GM13977 (cell line): ENCODE measurements around the gene LBP.
"Not testable (repeated sequence)": the region's sequence is repeated elsewhere in the genome, so short reads cannot be mapped to it uniquely, and the experiment has no call there.

ENCODE experiments used
- DNase-seq: peaks from one replicate; pipeline ENCODE4 v3.0.0; 2012; ENCODE audit warnings: low spot score
- in situ Hi-C: fragments of 300-500 bp; cut with MboI; formaldehyde crosslinking; loops from one replicate; pipeline ENCODE4 v1.12.0; 2022; ENCODE audit warnings: low sequenced_read_pairs, low pct_unique_long_range_greater_than_20kb, mixed read lengths, inconsistent platforms; ENCODE audit not compliant: unreplicated experiment
- TF ChIP-seq, protein P1 (sequence below): IDR thresholded peaks from 2 replicates; pipeline ENCODE4 v1.5.1; 2012; ENCODE audit warnings: mild to moderate bottlenecking, control low read depth; ENCODE audit not compliant: insufficient read depth; ENCODE audit errors: extremely low read depth, missing control alignments

Gene LBP

DNA sequence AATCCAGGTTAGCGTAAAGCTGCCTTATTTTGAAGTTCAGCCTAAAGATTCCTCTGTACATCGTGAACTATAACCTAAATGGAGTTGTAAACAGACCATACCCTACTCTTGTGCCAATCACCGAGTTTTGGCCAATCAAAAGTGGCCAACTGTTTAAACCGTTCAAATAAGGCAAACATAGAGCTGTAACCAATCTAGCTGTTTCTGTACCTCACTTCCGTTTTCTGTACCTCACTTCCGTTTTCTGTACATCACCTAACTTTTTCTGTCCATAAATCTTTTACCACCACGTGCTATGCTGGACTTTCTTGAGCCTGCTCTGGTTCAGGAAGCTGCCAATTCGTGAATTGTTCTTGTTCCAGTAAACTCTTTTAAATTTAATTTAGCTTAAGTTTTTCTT lies 39.7 kb downstream of the LBP start:
- DNase-seq: no peak
- in situ Hi-C loops: no loop called here
- TF ChIP-seq, protein P1, sequence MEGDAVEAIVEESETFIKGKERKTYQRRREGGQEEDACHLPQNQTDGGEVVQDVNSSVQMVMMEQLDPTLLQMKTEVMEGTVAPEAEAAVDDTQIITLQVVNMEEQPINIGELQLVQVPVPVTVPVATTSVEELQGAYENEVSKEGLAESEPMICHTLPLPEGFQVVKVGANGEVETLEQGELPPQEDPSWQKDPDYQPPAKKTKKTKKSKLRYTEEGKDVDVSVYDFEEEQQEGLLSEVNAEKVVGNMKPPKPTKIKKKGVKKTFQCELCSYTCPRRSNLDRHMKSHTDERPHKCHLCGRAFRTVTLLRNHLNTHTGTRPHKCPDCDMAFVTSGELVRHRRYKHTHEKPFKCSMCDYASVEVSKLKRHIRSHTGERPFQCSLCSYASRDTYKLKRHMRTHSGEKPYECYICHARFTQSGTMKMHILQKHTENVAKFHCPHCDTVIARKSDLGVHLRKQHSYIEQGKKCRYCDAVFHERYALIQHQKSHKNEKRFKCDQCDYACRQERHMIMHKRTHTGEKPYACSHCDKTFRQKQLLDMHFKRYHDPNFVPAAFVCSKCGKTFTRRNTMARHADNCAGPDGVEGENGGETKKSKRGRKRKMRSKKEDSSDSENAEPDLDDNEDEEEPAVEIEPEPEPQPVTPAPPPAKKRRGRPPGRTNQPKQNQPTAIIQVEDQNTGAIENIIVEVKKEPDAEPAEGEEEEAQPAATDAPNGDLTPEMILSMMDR: no peak

DNA sequence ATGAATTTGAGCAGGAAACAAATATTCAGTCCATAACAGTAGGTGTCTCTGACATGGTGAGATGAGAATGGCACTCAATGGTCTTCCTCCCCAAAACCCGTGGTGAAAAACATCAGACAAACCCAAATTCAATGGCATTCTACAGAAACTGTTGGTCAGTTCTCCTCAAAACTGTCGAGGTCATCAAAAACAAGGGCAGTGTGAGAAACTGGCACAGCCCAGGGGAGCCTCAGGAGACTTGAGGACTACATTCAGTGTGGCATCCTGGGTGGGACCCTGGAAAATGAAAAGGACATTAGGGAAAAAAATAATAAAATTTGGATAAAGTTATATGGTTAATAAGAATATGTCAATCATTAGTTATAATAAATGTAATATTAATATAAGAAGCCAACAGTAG lies 40.6 kb downstream of the LBP start:
- in situ Hi-C loops: no loop called here
- no peak for DNase-seq
- TF ChIP-seq, protein P1: no peak

DNA sequence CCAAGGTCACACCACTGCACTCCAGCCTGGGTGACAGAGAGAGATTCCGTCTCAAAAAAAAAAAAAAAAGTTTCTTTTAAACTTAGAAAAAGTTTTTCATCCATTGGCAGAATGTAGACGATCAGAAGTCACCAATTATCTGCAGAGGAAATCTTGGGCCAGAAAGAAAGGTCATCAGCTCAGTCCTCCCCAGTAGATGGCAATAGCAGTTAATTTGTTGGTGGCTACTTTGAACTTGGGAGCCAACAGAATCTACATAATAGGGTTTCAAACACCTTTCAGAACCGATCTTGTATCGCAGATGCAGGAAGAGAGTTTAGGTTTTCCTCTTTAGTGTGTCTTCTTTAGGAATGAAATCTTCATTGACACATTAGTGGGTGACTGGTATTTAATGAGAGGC lies 41.7 kb downstream of the LBP start:
- DNase-seq: no peak
- in situ Hi-C loops: no loop called here
- TF ChIP-seq, protein P1: no peak

DNA sequence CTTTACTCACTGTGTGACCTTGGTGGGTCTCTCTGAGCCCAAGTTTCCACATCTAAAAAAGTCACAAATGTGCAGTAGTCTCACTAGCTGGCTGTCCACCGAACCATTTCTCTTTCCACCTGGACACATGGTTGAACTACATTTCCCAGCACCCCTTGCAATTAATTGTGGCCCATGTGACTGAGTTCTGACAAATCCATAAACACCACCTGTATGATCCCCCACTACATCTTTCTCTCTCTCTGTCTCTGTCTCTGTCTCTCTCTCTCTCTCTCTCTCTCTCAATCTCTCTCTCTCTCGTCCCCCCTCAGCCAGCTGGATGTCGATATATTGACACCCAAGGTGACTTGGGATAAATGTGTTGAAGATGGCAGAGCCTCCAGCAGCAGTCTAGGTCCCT lies 46.1 kb downstream of the LBP start:
- TF ChIP-seq, protein P1: no peak
- DNase-seq: no peak
- in situ Hi-C loops: no loop called here

DNA sequence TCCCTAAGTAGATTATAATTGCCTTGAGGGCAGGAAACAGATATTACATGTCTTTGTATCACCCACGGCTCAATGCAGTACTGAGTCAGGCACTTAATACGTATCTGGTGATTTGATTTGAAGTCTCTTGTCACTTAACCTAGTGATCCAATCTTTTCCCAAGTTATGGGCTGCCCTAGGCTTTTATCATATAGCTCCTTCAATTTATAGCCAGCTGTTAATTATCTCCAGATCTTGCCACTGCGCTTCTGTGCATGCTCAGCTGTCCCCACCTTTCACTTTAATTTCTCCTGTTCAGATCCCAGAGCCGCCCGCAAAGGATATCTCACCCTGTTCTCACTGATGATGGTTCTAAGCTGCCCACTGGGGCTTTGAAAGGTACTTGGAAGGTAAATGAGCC lies 47.0 kb downstream of the LBP start:
- DNase-seq: no peak
- in situ Hi-C loops: no loop called here
- TF ChIP-seq, protein P1: no peak

DNA sequence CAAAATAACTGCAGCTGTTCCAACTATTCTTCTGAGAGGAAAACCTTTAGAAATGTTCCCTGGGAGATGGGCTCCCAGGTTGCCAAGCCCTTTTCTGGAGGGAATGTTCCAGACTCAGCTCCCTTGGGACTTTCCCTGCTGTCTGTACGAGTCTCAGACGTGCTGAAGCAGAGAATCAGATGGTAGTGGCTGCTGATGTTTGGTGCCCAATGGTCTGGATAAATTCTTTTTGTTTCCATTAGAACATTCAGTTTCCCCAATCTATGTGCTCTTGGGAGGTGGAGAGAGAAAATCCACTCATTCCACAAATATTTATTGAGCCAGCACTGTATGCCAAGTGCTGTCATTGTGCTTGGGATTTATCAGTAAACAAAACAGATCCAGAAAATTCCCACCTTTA lies 48.9 kb downstream of the LBP start:
- in situ Hi-C loops: no loop called here
- DNase-seq: no peak
- TF ChIP-seq, protein P1: no peak

DNA sequence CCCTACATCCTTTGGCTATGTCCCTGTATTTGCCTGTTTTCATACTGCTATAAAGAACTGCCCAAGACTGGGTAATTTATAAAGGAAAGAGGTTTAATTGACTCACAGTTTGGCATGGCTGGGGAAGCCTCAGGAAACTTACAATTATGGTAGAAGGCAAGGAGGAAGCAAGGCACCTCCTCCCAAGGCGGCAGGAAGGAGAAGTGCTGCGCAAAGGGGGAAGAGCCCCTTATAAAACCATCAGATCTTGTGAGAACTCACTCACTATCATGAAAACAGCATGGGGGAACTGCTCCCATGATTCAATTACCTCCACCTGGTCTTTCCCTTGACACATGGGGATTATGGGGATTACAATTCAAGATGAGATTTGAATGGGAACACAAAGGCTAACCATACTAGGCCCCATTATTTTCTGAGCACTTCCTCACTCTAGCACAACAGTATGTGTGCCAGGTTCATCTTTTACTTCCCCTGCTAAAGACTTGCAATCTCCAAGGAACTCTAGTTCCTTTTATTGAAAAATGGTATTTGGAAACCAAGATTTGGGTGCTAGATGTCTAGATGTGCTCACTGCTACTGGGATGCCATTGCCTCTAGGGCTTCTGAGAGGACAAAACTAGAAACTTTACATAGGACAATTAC lies 49.6 kb downstream of the LBP start:
- DNase-seq, in situ Hi-C loops: not testable (repeated sequence)
